OCI-LY7 (cell line): ENCODE data around the gene FBXO36. TPM values are rescaled to one million over a fixed set of nuclear protein-coding genes. Genes with fewer than 3 reads are reported as not detected.
"Not testable (repeated sequence)": the region's sequence is repeated elsewhere in the genome, so short reads cannot be mapped to it uniquely, and the experiment has no call there.

ENCODE experiments used
- BruUV-seq: library from RNA; stranded (reverse); fragments of 400-500 nt; replicated peaks from 2 replicates; lab custom pipeline; 2021; lab: Mats Ljungman, UMichigan
- CTCF ChIA-PET: fragments of 300-600 bp; sonication (Branson Sonifier 250); formaldehyde crosslinking; loops from one replicate; lab custom pipeline; 2022; ENCODE audit warnings: antibody characterized with exemption; ENCODE audit not compliant: unreplicated experiment; lab: Charles Lee
- POLR2A ChIA-PET: fragments of 300-600 bp; sonication (Branson Sonifier 250); formaldehyde crosslinking; loops from one replicate; lab custom pipeline; 2022; ENCODE audit warnings: antibody characterized with exemption; lab: Charles Lee
- DNase-seq: peaks from one replicate; pipeline ENCODE4 v3.0.0-alpha.2; 2015; ENCODE audit warnings: low spot score
- H2AFZ ChIP-seq: fragments of 200-600 bp; sonication (generic), shearing (Covaris generic); 2 replicates; pipeline ENCODE4 v1.6.1; 2014; ENCODE audit warnings: mild to moderate bottlenecking, antibody characterized with exemption, low read length, moderate library complexity
- H3K27ac ChIP-seq: fragments of 200-600 bp; sonication (generic); 2 replicates; pipeline ENCODE4 v1.5.1; 2014; ENCODE audit warnings: mixed run types, low read depth, mild to moderate bottlenecking, moderate library complexity, low read length, inconsistent platforms; ENCODE audit not compliant: poor library complexity, severe bottlenecking
- H3K36me3 ChIP-seq: fragments of 200-600 bp; sonication (generic); 2 replicates; pipeline ENCODE4 v1.6.1; 2014; ENCODE audit warnings: mild to moderate bottlenecking, antibody characterized with exemption, low read length, moderate library complexity, mixed read lengths; ENCODE audit not compliant: insufficient read depth
- H3K4me1 ChIP-seq: fragments of 200-600 bp; sonication (generic); 2 replicates; pipeline ENCODE4 v1.5.1; 2014; ENCODE audit warnings: mild to moderate bottlenecking, low read length; ENCODE audit not compliant: insufficient read depth, poor library complexity, severe bottlenecking
- H3K4me2 ChIP-seq: fragments of 200-600 bp; sonication (generic); 2 replicates; pipeline ENCODE4 v1.6.1; 2014; ENCODE audit warnings: mild to moderate bottlenecking, low read length
- H3K4me3 ChIP-seq: fragments of 200-600 bp; sonication (generic); 2 replicates; pipeline ENCODE4 v1.5.1; 2014; ENCODE audit warnings: mild to moderate bottlenecking, low read depth, low read length; ENCODE audit not compliant: poor library complexity, severe bottlenecking
- H3K79me2 ChIP-seq: fragments of 200-600 bp; sonication (generic); 2 replicates; pipeline ENCODE4 v1.6.1; 2016; ENCODE audit warnings: low read depth, mild to moderate bottlenecking, low read length, moderate library complexity, mixed read lengths; ENCODE audit not compliant: insufficient read depth
- H3K9me2 ChIP-seq: fragments of 200-600 bp; sonication (generic); 2 replicates; pipeline ENCODE4 v1.6.1; 2016; ENCODE audit warnings: mild to moderate bottlenecking, low read length, mixed read lengths; ENCODE audit not compliant: insufficient read depth
- H3K9me3 ChIP-seq: fragments of 200-600 bp; sonication (generic); 2 replicates; pipeline ENCODE4 v1.6.1; 2014; ENCODE audit warnings: mild to moderate bottlenecking, mixed run types, low read length, mixed read lengths
- H4K20me1 ChIP-seq: fragments of 200-600 bp; sonication (generic); 2 replicates; pipeline ENCODE4 v1.6.1; 2014; ENCODE audit warnings: mild to moderate bottlenecking, antibody characterized with exemption, low read length, moderate library complexity, mixed read lengths; ENCODE audit not compliant: insufficient read depth
- EZH2phosphoT487 ChIP-seq: fragments of 200-600 bp; sonication (generic); IDR thresholded peaks from 2 replicates; pipeline ENCODE4 v1.6.1; 2018; ENCODE audit warnings: low read depth, borderline replicate concordance, mild to moderate bottlenecking, mixed run types, antibody characterized with exemption, low read length, moderate library complexity, mixed read lengths
- intact Hi-C: fragments of 100-400 bp; cut with micrococcal nuclease; formaldehyde crosslinking; loops from one replicate; pipeline ENCODE4 v1.10.0; 2022; ENCODE audit not compliant: unreplicated experiment
- total RNA-seq, 2 experiments: library from RNA; depleted of rRNA in 1 of 2; stranded (reverse); fragments of >200 nt in 1 of 2; shearing (Covaris generic) in 1 of 2; gene quantifications; 2 replicates each; pipeline ENCODE4 v1.2.3, GENCODE V29; 2014 to 2022
- TF ChIP-seq, protein P1 (sequence below): fragments of 200-600 bp; sonication (generic); conservative IDR thresholded peaks from 2 replicates; pipeline ENCODE4 v1.5.1; 2014; ENCODE audit warnings: mild to moderate bottlenecking, antibody characterized with exemption, low read length, moderate library complexity, mixed read lengths

The FBXO36 gene
- total RNA-seq, 2 experiments from 2014 or later: 2.5 to 2.6 TPM

DNA sequence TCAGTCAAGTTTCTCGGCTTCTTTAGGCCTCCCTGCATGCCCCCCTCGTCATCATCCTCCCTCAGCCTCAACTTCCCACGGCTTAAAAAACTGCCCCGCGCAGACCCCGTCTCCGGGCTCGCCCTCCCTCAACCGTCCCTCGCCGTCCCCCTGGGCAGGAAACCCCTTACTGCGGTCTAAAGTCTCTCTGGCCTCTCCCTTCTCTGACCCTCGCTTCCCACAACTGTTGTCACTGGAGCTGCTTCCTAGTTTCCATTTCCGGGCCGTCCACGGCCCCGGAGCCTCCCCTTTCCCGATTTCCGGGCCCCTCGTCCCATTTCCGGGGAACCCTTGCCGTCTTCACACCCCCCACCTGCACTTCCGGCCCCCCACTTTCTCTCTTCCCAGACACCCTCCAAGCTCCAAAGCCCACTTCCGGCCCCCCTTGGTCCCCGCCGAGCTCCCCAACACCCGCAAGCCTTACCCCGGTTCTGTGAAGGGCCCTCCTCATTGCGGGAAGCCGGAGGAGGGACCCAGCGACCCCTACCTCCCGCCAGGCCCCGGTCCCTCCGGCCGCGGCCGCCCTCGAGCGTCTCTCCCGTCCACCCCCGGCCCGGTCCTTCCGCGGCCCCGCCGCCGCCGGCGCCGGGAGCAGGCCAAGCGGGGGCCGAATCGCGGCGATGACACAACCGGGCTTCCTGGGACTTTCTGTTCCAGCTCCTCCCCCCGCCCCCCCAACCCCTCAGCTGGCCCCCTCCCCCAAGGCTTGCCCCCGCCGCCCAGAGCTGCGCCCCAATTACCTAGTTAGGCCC, 1.0 kb upstream of the FBXO36 start:
- peak overlapping the region; percentile 85 for H3K27ac ChIP-seq
- no TSS peak for BruUV-seq
- POLR2A ChIA-PET: interaction anchor here (0.6 to 2.3 kb wide), 7 partner anchors 8 to 849 kb away, joined by 3 to 10 read pairs (median 6); no protein-coding TSS in a partner anchor
- peaks cover 22% of the 10 kb centered on the region; the same call in 1 of the 2 replicates for H4K20me1 ChIP-seq
- intact Hi-C loops: no loop called here
- H3K4me3 ChIP-seq: peak overlapping the region; percentile 95
- H2AFZ ChIP-seq: peak overlapping the region; percentile 57; the same call in 1 of the 2 replicates
- H3K36me3 ChIP-seq: peaks cover 22% of the 10 kb centered on the region
- peaks cover 19% of the 10 kb centered on the region for H3K4me1 ChIP-seq
- DNase-seq: peak; percentile 31
- CTCF ChIA-PET: interaction anchor here (0.6 kb wide), 1 partner anchor 26 kb away, joined by 4 read pairs; no protein-coding TSS in a partner anchor
- H3K79me2 ChIP-seq: peaks cover 53% of the 10 kb centered on the region
- TF ChIP-seq EZH2phosphoT487: no peak
- TF ChIP-seq, protein P1, sequence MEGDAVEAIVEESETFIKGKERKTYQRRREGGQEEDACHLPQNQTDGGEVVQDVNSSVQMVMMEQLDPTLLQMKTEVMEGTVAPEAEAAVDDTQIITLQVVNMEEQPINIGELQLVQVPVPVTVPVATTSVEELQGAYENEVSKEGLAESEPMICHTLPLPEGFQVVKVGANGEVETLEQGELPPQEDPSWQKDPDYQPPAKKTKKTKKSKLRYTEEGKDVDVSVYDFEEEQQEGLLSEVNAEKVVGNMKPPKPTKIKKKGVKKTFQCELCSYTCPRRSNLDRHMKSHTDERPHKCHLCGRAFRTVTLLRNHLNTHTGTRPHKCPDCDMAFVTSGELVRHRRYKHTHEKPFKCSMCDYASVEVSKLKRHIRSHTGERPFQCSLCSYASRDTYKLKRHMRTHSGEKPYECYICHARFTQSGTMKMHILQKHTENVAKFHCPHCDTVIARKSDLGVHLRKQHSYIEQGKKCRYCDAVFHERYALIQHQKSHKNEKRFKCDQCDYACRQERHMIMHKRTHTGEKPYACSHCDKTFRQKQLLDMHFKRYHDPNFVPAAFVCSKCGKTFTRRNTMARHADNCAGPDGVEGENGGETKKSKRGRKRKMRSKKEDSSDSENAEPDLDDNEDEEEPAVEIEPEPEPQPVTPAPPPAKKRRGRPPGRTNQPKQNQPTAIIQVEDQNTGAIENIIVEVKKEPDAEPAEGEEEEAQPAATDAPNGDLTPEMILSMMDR: no peak
- no peaks in the 10 kb centered on the region for H3K9me2 ChIP-seq
- H3K9me3 ChIP-seq: no peaks in the 10 kb centered on the region
- peak overlapping the region; percentile 100 for H3K4me2 ChIP-seq

DNA sequence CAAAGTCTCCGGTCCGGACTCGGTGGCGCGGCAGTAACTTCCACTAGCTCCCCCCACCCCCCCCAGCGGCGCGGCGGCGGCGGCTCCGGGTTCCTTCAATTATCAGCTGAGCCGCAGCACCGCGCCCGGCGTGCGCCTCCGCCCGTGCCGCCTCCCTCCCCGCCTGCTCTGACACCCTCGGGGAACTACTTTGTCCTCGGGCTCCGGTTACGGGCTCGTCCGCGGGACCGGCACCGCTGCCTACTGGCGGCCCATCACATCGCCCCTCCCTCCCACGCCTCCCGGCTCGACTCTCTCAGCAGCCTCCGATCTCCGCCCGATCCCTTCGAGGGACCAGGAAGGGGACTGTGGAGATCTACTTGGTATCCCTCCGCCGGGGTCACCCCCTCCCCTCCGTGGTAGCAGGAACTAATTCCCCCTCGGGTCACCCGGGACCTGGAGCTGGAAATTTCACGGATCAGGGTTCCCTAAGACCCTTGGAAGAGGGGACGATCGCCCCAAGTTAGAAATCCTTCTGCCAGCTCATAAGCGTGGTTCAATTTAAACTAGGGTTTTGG, 333 bp upstream of the FBXO36 start, which contains the start of gene TRIP12:
Gene TRIP12 (minus strand): TSS at position 118 of the 557 bp plus-strand sequence. CDS start 41,930 bp downstream, outside the sequence.
- Histone ChIP-seq H3K36me3 (peaks cover 16% of the 10 kb centered on the region), H3K9me3 (no peaks in the 10 kb centered on the region), H4K20me1 (peaks cover 16% of the 10 kb centered on the region; the same call in 1 of the 2 replicates), H3K27ac (peak within 1 kb of the TSS; percentile 85), H3K79me2 (peaks cover 47% of the 10 kb centered on the region), H2AFZ (peak within 1 kb of the TSS; percentile 92), H3K9me2 (no peaks in the 10 kb centered on the region), H3K4me2 (peak within 1 kb of the TSS; percentile 100), H3K4me3 (peak within 1 kb of the TSS; percentile 95), H3K4me1 (peaks cover 19% of the 10 kb centered on the region)
- BruUV-seq: no TSS peak
- no peak for TF ChIP-seq EZH2phosphoT487
- TF ChIP-seq, protein P1: no peak
- DNase-seq: peak; percentile 95
- ChIA-PET CTCF (interaction anchor here (0.6 kb wide), 2 partner anchors 25 to 1475 kb away, joined by 4 read pairs; no protein-coding TSS in a partner anchor), POLR2A (interaction anchor here (0.6 to 2.3 kb wide), 6 partner anchors 11 to 848 kb away, joined by 3 to 10 read pairs (median 6); no protein-coding TSS in a partner anchor)
- intact Hi-C loops: no loop called here

DNA sequence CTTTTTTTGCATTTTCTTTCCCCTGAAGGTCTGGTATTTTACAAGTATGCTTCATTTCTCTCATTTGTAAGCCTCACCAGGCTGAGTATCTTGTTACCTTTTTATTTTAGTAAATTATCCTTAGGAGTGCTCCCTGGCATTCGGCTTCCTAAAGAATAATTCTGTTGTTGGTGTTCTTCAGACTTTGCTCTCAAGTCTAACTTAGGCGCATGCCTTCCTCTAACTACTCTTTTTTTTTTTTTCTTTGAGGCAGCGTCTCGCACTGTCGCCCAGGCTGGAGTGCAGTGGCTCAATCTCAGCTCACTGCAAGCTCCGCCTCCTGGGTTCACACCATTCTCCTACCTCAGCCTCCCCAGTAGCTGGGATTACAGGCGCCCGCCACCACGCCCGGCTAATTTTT, 2.2 kb downstream of the FBXO36 start:
- POLR2A ChIA-PET: interaction anchor here (0.6 to 0.7 kb wide), 2 partner anchors 661 to 707 kb away, joined by 3 to 6 read pairs; no protein-coding TSS in a partner anchor
- H3K9me2 ChIP-seq, H3K36me3 ChIP-seq, intact Hi-C loops, H2AFZ ChIP-seq, CTCF ChIA-PET, H3K4me3 ChIP-seq, BruUV-seq, DNase-seq, H3K4me2 ChIP-seq, H4K20me1 ChIP-seq, H3K9me3 ChIP-seq, H3K27ac ChIP-seq: not testable (repeated sequence)
- peaks cover 24% of the 10 kb centered on the region for H3K79me2 ChIP-seq
- peaks cover 17% of the 10 kb centered on the region for H3K4me1 ChIP-seq
